Epithelial cell of esophagus (primary cell): ENCODE results near the gene C5orf47.

ENCODE experiments used
- DNase-seq: peaks from one replicate; pipeline ENCODE4 v3.0.0; 2010; ENCODE audit warnings: low read depth
- H3K4me3 ChIP-seq: 2 replicates; pipeline ENCODE4 v1.5.1; 2011; ENCODE audit warnings: mild to moderate bottlenecking, low read length, control low read depth
- CTCF ChIP-seq: IDR thresholded peaks from 2 replicates; pipeline ENCODE4 v1.5.1; 2011; ENCODE audit warnings: low read depth, mild to moderate bottlenecking, low read length, control low read depth, inconsistent platforms; ENCODE audit not compliant: insufficient read depth; ENCODE audit errors: missing control alignments

Gene C5orf47, protein sequence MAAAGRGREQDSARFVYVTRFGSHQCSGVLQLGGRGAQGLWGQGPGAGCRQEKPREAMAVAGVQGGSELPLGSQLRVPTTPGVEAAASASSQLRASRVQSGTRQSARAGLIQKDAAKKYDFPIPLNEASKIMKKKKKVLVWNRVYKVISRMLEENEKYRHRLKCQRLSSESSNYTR

DNA sequence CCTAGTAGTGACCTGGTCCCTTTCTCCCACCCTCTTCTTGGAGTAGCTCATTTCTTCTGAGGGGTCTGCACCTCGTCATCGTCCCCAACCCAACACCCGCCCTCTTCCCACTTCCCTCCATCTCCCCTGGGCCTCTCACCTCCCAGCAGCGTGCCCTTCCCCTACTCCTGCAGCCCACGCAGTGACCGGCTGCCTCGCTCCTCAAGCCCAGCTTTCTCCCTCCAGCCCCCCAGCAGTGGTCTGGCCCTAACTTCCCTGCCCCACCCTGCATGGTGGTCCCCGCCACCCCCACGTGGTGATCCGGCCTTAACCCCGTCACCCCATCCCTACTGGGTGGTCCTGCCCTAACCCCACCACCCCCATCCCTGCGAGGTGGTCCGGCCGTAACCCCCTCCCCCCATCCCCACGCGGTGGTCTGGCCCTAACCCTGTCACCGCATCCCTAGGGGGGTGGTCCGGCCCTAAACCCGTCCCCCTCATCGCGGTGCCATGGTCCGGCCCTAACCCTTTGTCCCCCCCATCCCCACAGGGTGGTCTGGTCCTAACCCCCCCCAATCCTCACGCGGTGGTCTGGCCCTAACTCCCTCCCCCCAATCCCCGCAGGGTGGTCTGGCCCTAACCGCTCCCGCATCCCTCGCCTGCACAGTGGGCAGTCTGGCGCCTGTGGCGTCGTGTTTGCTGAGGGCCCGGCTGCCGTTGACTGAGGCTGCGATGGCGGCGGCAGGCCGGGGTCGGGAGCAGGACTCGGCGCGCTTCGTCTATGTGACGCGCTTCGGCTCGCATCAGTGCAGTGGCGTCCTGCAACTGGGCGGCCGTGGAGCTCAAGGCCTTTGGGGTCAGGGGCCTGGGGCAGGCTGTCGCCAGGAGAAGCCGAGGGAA, at the start of gene C5orf47:
Gene C5orf47 (plus strand): TSS at position 617 of the 878 bp plus-strand sequence. CDS start 94 bp downstream, at position 711.
- DNase-seq = no peak
- H3K4me3 ChIP-seq = no peak within 1 kb of the TSS
- no peak for TF ChIP-seq CTCF

GRCh38 chr5:173940269-173940668, 48.7 kb upstream of the C5orf47 start:
- TF ChIP-seq CTCF = no peak
- no peak for DNase-seq
- H3K4me3 ChIP-seq = no peak overlapping the region

GRCh38 chr5:173941102-173941501, 47.9 kb upstream of the C5orf47 start:
- H3K4me3 ChIP-seq = no peak overlapping the region
- no peak for DNase-seq
- TF ChIP-seq CTCF = no peak

DNA sequence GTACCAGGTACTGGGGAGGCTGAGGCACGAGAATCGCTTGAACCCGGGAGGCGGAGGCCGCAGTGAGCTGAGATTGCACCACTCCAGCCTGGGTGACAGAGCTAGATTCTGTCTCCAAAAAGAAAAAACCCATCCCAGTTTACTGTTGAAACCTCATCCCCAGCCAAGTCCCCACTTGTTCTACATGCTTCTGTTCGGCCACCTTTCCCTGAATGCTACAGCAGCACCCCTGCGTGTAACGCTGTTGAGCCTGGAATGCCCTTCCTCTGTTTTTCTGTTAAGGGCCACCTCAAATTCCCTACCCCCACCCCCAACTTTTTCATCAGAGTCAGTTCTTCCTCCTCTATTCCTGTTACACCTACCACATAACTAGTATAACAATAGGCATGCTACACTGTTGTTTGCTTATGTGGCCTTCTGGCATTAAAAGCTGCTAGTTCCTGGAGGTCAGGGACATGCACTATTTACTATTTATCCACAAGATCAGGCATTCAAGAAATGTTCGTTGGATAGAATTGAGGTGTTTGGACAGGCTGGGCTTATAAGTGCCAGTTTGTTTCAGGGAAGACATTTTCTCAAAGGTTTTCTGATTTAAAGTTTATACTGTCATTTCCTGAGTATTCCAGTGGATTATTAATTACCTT, 47.1 kb upstream of the C5orf47 start:
- no peak overlapping the region for H3K4me3 ChIP-seq
- DNase-seq = no peak
- TF ChIP-seq CTCF = no peak

DNA sequence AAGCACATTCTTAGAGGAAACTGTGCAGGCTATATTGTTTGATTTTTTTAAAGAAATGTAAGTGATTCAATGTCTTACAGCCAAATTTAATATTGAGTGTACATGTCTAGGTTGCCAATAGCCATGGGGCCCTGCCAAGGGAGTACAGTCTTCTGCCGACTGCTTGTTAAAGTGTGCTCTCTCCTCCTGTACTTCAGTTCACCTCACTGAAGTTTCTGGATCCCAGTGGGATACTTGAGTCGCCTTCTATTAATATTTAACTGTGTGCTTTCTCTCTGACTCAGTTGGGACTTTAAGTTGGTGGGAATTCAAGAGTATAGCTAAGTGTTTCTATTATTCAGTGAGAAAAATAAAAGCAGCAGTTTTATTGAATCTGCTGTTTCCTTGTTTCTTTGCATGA, 44.5 kb upstream of the C5orf47 start:
- no peak for DNase-seq
- TF ChIP-seq CTCF = no peak

GRCh38 chr5:173945160-173945559, 43.8 kb upstream of the C5orf47 start:
- no peak overlapping the region for H3K4me3 ChIP-seq
- TF ChIP-seq CTCF = no peak
- DNase-seq = no peak

More for the DNA sequence above, 44.5 kb upstream of the C5orf47 start:
- no peak overlapping the region for H3K4me3 ChIP-seq
